ENCODE data around the gene GPC2.
"Not testable (repeated sequence)": the region's sequence is repeated elsewhere in the genome, so short reads cannot be mapped to it uniquely, and the experiment has no call there.

The GPC2 gene
- 2.1 to 8.5 (median 3.9) reads per million in 4 donors for total RNA-seq

- peak; percentile 93 to 97 (median 96) for DNase-seq
These were observed at the start of gene GPC2, which contains the start of gene STAG3 for GRCh38 chr7:100177045-100178001. TSS of gene GPC2 (minus strand) at chr7:100177381. CDS start at chr7:100177199, 182 bp downstream. TSS of gene STAG3 (plus strand) at chr7:100177918. CDS start at chr7:100180557, 2,639 bp downstream.

GRCh38 chr7:100224891-100225290, 47.7 kb upstream of the GPC2 start:
- not testable (repeated sequence) for DNase-seq

DNA sequence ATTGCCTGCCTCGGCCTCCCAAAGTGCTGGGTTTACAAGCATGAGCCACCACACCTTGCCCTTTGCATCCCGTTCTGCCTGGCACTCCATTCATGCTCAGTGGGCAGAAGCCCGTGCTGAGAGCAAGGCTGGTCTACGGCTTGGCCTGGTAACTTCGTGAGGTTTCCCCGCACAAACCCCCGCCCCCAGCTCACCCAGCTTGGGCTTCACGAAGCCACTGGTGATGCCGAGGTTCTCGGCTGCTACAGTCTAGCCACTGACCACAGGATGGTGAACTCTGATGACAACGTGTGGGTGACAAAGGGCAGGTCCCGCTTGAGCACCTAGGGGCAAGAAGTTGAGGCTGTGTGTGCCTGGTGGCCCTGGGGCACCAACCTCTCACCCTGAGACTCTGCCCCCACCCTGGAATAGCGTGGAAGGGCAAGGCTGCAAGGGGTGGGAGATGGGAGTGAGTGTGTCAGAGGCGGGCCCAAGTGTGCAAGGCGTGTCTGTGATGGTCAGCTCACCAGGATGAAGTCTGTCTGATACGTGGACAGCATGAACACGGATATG, 46.3 kb upstream of the GPC2 start:
- DNase-seq = not testable (repeated sequence)

GRCh38 chr7:100222445-100223132, 45.4 kb upstream of the GPC2 start:
- DNase-seq = no peak

GRCh38 chr7:100221767-100222444, 44.7 kb upstream of the GPC2 start:
- DNase-seq = peak in 1 of 5 donors; percentile 38

DNA sequence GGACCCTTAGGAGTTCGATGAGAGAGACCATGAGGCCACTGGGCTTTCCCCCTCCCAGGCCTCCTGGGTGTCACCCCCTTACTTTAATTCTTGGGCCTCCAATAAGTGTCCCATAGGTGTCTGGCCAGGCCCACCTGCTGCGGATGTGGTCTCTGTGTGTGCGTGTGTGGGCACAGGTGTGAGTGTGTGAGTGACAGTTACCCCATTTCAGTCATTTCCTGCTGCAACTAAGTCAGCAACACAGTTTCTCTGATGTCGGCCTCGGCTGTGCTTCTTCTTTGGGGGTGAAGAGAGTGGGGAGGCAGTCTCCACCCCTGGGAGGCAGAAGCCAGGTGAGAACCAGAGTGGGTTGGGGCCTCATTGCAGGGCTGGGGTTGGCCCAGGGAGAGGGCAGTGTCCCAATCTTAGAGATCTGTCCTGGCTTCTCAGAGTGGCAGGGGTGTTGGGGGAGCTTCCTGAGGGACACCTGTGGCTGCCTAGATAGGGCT, 44.1 kb upstream of the GPC2 start:
- peak; percentile 56 to 92 (median 70) for DNase-seq

DNA sequence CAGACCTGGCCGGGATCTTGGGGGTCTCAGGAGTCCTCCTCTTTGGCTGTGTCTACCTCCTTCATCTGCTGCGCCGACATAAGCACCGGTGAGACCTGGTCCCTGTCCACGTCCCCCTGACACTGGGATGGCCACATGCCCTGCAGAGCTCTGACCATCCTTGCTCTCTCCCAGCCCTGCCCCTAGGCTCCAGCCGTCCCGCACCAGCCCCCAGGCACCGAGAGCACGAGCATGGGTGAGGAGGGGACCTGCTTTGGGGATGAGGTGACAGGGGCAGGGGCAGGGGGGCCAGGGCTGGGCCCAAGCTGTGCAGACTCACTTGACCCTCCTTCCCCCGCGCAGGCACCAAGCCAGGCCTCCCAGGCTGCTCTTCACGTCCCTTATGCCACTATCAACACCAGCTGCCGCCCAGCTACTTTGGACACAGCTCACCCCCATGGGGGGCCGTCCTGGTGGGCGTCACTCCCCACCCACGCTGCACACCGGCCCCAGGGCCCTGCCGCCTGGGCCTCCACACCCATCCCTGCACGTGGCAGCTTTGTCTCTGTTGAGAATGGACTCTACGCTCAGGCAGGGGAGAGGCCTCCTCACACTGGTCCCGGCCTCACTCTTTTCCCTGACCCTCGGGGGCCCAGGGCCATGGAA, 43.5 kb upstream of the GPC2 start:
- DNase-seq = peak in 1 of 5 donors; percentile 14

- DNase-seq = peak in 2 of 5 donors; percentile 21 to 54
These were observed 42.8 kb upstream of the GPC2 start, which contains the start of gene PVRIG for GRCh38 chr7:100219801-100220585. TSS of gene PVRIG (plus strand) at chr7:100219949. CDS start at chr7:100219971, 22 bp downstream.

GRCh38 chr7:100219271-100219737, 42.1 kb upstream of the GPC2 start:
- DNase-seq = peak in 1 of 5 donors; percentile 53

DNA sequence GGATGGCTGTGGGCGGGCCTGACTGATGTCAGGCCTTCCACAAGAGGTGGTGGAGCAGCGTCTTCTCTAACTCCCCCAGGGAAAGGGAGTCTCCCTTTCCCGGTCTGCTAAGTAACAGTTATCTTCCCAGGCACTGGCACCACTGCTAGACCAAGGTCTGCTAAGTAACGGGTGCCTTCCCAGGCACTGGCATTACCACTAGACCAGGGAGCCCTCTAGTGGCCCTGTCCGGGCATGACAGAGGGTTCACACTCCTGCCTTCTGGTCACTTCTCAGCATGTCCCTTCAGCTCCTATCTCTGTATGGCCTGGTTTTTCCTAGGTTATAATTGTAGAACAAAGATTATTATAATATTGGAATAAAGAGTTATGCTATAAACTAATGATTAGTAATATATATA, 40.8 kb upstream of the GPC2 start:
- peak in 4 of 5 donors; percentile 44 to 76 (median 62) for DNase-seq

- no peak for DNase-seq
These were observed 38.7 kb upstream of the GPC2 start for GRCh38 chr7:100215895-100216294.

DNA sequence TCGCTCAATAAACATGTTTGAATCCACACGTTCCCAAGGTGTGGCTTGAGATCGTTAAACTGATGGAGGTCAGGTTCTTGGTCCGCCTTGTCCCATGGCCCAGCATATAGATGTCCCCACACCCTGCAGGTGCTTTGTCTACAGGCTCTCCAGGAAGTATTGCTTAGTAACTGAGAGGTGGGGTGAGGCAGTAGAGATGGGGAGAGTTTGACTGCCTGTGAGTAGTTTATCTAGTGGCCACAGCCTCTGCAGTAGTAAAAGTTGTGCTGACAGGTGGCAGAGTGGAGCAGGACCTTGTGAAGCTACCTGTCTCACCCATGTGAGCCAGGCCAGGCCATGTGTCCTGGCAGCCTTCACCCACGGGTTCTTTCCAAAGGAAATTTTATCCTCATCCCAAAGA, 37.2 kb upstream of the GPC2 start:
- DNase-seq = not testable (repeated sequence)

- DNase-seq = no peak
These were observed 36.5 kb upstream of the GPC2 start for GRCh38 chr7:100213672-100214071.

DNA sequence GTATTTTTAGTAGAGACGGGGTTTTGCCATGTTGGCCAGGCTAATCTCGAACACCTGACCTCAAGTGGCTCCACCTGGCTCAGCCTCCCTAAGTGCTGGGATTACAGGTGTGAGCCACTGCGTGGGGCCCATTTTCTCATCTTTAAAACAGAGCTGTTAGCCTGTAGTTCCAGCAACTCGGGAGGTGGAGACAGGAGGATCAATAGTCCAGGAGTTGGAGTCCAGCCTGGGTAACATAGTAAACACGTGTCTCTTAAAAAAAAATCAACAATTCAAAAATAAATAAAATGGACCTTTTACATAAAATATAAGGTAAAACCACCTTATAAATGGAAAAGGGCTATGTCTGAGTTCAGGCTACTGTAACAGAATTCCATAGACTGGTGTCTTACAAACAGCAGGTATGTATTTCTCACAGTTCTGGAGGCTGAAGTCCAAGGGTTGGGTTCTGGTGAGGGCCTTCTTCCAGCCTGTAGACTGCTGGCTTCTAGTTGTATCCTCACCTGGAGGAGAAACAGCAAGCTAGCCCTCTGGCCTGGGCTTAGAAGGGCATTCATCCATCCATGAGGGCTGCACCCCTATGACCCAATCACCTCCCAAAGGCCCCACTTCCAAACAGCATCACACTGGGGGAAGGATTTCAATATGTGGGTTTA, 35.6 kb upstream of the GPC2 start:
- DNase-seq = no peak

DNA sequence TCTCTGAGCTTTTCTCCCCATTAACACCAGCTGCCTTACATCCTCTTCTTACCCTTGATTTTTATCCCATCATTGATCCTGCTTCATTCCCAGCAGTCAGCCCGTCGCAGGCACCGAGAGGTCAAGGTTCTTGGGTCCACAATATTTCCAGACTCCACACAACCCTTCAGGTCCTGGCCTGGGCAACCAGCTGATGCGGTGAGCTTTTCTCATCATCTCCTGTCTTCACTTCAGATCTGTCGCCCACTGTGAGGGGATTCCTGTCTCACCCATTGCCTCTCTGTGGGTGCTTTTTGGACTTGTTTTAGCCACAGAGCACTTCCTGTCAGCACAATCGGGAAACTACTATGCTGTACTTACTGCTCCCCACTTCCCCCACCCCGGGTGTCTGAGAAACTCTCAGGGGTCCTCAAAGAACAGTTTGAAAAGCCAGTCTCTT, 34.2 kb upstream of the GPC2 start:
- peak in 2 of 5 donors; percentile 14 to 65 for DNase-seq

- DNase-seq = no peak
These were observed 33.6 kb upstream of the GPC2 start for GRCh38 chr7:100210805-100211204.

GRCh38 chr7:100209493-100209892, 32.3 kb upstream of the GPC2 start:
- DNase-seq = no peak

GRCh38 chr7:100208911-100209408, 31.8 kb upstream of the GPC2 start:
- DNase-seq = peak in 2 of 5 donors; percentile 18 to 86

- no peak for DNase-seq
These were observed 27.3 kb upstream of the GPC2 start for GRCh38 chr7:100204454-100204853.

- DNase-seq = no peak
These were observed 23.5 kb upstream of the GPC2 start for GRCh38 chr7:100200693-100201092.
